IMR-90 (cell line): ENCODE data around the gene ZNF609. TPM values are rescaled to one million over a fixed set of nuclear protein-coding genes. Genes with fewer than 3 reads are reported as not detected.

Experiments used
- ATAC-seq: fragments of 200-7000 bp; cut with Tn5 transposase; 2 replicates; pipeline ENCODE4 v1.9.1; 2020; ENCODE audit warnings: low read depth, mild to moderate bottlenecking, moderate library complexity
- BruUV-seq: library from RNA; stranded (reverse); fragments of 400-500 nt; replicated peaks from 2 replicates; lab custom pipeline; 2021; lab: Mats Ljungman, UMichigan
- CTCF ChIA-PET: fragments of 300-600 bp; formaldehyde crosslinking; extraction: SDS; loops from one replicate; lab custom pipeline; 2021; ENCODE audit warnings: antibody characterized with exemption; lab: Yijun Ruan, JAX
- POLR2A ChIA-PET: fragments of 300-600 bp; sonication (Branson Sonifier 250); formaldehyde crosslinking; loops from one replicate; lab custom pipeline; 2022; ENCODE audit warnings: antibody characterized with exemption; ENCODE audit not compliant: unreplicated experiment; lab: Charles Lee
- DNase-seq: peaks from one replicate; pipeline ENCODE4 v3.0.0; 2013
- H2AFZ ChIP-seq: replicated peaks from 2 replicates; pipeline ENCODE3; 2013; ENCODE audit warnings: low read length, mild to moderate bottlenecking; ENCODE audit not compliant: poor library complexity
- H2AK5ac ChIP-seq: 2 replicates; pipeline ENCODE4 v1.6.1; 2013; ENCODE audit warnings: low read depth, low read length, inconsistent platforms
- H2AK9ac ChIP-seq: replicated peaks from 2 replicates; pipeline ENCODE3; 2013; ENCODE audit warnings: mild to moderate bottlenecking, low read depth, low read length, moderate library complexity; ENCODE audit not compliant: poor library complexity
- H2BK120ac ChIP-seq: 2 replicates; pipeline ENCODE4 v1.6.1; 2013; ENCODE audit warnings: low read depth, low read length, inconsistent platforms
- H2BK15ac ChIP-seq: 3 replicates; pipeline ENCODE4 v1.6.1; 2013; ENCODE audit warnings: low read depth, low read length, inconsistent platforms
- H2BK20ac ChIP-seq: 2 replicates; pipeline ENCODE4 v1.6.1; 2013; ENCODE audit warnings: low read depth, mild to moderate bottlenecking, inconsistent platforms, low read length, moderate library complexity
- H2BK5ac ChIP-seq: 2 replicates; pipeline ENCODE4 v1.6.1; 2013; ENCODE audit warnings: mild to moderate bottlenecking, low read depth, low read length, inconsistent platforms; ENCODE audit not compliant: poor library complexity, severe bottlenecking
- H3K14ac ChIP-seq: replicated peaks from 2 replicates; pipeline ENCODE4 v1.6.1; 2013; ENCODE audit warnings: low read depth, low read length, inconsistent platforms
- H3K18ac ChIP-seq: 2 replicates; pipeline ENCODE4 v1.6.1; 2013; ENCODE audit warnings: low read depth, low read length, control low read depth
- H3K23ac ChIP-seq: 2 replicates; pipeline ENCODE4 v1.6.1; 2013; ENCODE audit warnings: low read depth, low read length, inconsistent platforms
- H3K27ac ChIP-seq: 2 replicates; pipeline ENCODE4 v1.5.1; 2013; ENCODE audit warnings: mild to moderate bottlenecking, control low read depth, low read length; ENCODE audit not compliant: insufficient read depth
- H3K27me3 ChIP-seq: 2 replicates; pipeline ENCODE4 v1.6.1; 2013; ENCODE audit warnings: low read length; ENCODE audit not compliant: control insufficient read depth, insufficient read depth
- H3K36me3 ChIP-seq: 2 replicates; pipeline ENCODE4 v1.6.1; 2013; ENCODE audit warnings: low read length, mixed read lengths; ENCODE audit not compliant: control insufficient read depth, insufficient read depth
- H3K4ac ChIP-seq: 2 replicates; pipeline ENCODE4 v1.6.1; 2013; ENCODE audit warnings: low read depth, low read length, inconsistent platforms
- H3K4me1 ChIP-seq: 2 replicates; pipeline ENCODE4 v1.6.1; 2013; ENCODE audit warnings: low read length, mixed read lengths; ENCODE audit not compliant: control insufficient read depth, insufficient read depth
- H3K4me2 ChIP-seq: 2 replicates; pipeline ENCODE4 v1.6.1; 2013; ENCODE audit warnings: low read depth, mild to moderate bottlenecking, control low read depth, low read length, moderate library complexity
- H3K4me3 ChIP-seq: 2 replicates; pipeline ENCODE4 v1.5.1; 2013; ENCODE audit warnings: low read depth, mild to moderate bottlenecking, control low read depth, low read length, moderate library complexity; ENCODE audit not compliant: insufficient read depth
- H3K56ac ChIP-seq: 2 replicates; pipeline ENCODE4 v1.6.1; 2013; ENCODE audit warnings: low read length, inconsistent platforms; ENCODE audit not compliant: insufficient read depth; ENCODE audit errors: extremely low read depth
- H3K79me1 ChIP-seq, 2 experiments: 2 replicates each; pipeline ENCODE4 v1.6.1; 2013; ENCODE audit warnings: low read length in 2 of 2, inconsistent platforms in 1 of 2, low read depth in 1 of 2
- H3K9ac ChIP-seq: 2 replicates; pipeline ENCODE4 v1.6.1; 2013; ENCODE audit warnings: low read depth, low read length, control low read depth
- H3K9me1 ChIP-seq: 2 replicates; pipeline ENCODE4 v1.6.1; 2013; ENCODE audit warnings: low read length, inconsistent platforms; ENCODE audit not compliant: insufficient read depth
- H3K9me3 ChIP-seq: 2 replicates; pipeline ENCODE4 v1.6.1; 2013; ENCODE audit warnings: low read length; ENCODE audit not compliant: control insufficient read depth, insufficient read depth
- H4K20me1 ChIP-seq: 2 replicates; pipeline ENCODE4 v1.6.1; 2013; ENCODE audit warnings: low read length, inconsistent platforms; ENCODE audit not compliant: insufficient read depth
- H4K5ac ChIP-seq: 2 replicates; pipeline ENCODE4 v1.6.1; 2013; ENCODE audit warnings: mild to moderate bottlenecking, low read depth, low read length, control low read depth
- H4K8ac ChIP-seq, 2 experiments: 2 replicates each; pipeline ENCODE4 v1.6.1; 2013; ENCODE audit warnings: low read depth in 2 of 2, low read length in 2 of 2, control low read depth in 1 of 2, inconsistent platforms in 1 of 2
- H4K91ac ChIP-seq: 2 replicates; pipeline ENCODE4 v1.6.1; 2013; ENCODE audit warnings: low read depth, low read length, inconsistent platforms; ENCODE audit not compliant: insufficient read depth
- CHD1 ChIP-seq: IDR thresholded peaks from 2 replicates; pipeline ENCODE4 v1.6.1; 2012; ENCODE audit warnings: low read depth, low read length, improper control_type of control experiment
- POLR2A ChIP-seq: IDR thresholded peaks from 2 replicates; pipeline ENCODE4 v1.6.1; 2012; ENCODE audit warnings: mild to moderate bottlenecking, low read depth, low read length
- RCOR1 ChIP-seq: IDR thresholded peaks from 2 replicates; pipeline ENCODE4 v1.6.1; 2012; ENCODE audit warnings: mild to moderate bottlenecking, low read length, improper control_type of control experiment; ENCODE audit not compliant: insufficient replicate concordance
- RFX5 ChIP-seq: IDR thresholded peaks from 2 replicates; pipeline ENCODE4 v1.8.0; 2012; ENCODE audit warnings: low read depth, mild to moderate bottlenecking, low read length, moderate library complexity
- WGBS, 2 experiments: methylation state at CpG; one replicate each; pipeline versions ENCODE4 v1.1.5 to v1.1.7; 2013; ENCODE audit warnings: missing lambda C conversion rate in 2 of 2; ENCODE audit not compliant: insufficient read length in 1 of 2; ENCODE audit errors: extremely low coverage in 2 of 2; 5-methylcytosine and 5-hydroxymethylcytosine counted together
- dilution Hi-C: fragments of 300-500 bp; cut with HindIII; formaldehyde crosslinking; loops from one replicate; pipeline ENCODE4 v1.14.3; 2018; ENCODE audit warnings: low sequenced_read_pairs; ENCODE audit not compliant: unreplicated experiment
- in situ Hi-C: fragments of 300-500 bp; cut with MboI; formaldehyde crosslinking; loops from 3 replicates; pipeline ENCODE4 v1.14.3; 2019; ENCODE audit warnings: low sequenced_read_pairs, inconsistent platforms, mixed read lengths
- intact Hi-C: fragments of 100-400 bp; cut with micrococcal nuclease; formaldehyde crosslinking; loops from 2 replicates; pipeline ENCODE4 v1.10.0; 2022
- polyA plus RNA-seq, 3 experiments: library from polyadenylated mRNA; depleted of rRNA; stranded (reverse); fragments of >200 nt; gene quantifications; 2 replicates each; pipeline ENCODE4 v1.2.3, GENCODE V29; 2012; ENCODE audit warnings: low replicate concordance in 1 of 3
- total RNA-seq: library from RNA; depleted of rRNA; stranded (reverse); fragments of >200 nt; gene quantifications from 2 replicates; pipeline ENCODE4 v1.2.3, GENCODE V29; 2012
- TF ChIP-seq, protein P1 (sequence below): fragments of 150-350 bp; IDR thresholded peaks from 2 replicates; pipeline ENCODE4 v1.6.1; 2017; ENCODE audit warnings: mild to moderate bottlenecking, antibody characterized with exemption, low read length, low read depth
- TF ChIP-seq, protein P2 (sequence below): conservative IDR thresholded peaks from 2 replicates; pipeline ENCODE4 v1.5.1; 2012; ENCODE audit warnings: mild to moderate bottlenecking, low read depth, low read length, improper control_type of control experiment

Gene ZNF609
- total and polyA plus RNA-seq, 2 of the 4 experiments (the other 2 are of a cell fraction) = 10.4 to 12.5 TPM

GRCh38 chr15:64586259-64586870 is 126.0 kb downstream of the ZNF609 start:
- no peak overlapping the region for H2AK9ac ChIP-seq
- WGBS, 2 experiments = 93% methylated on average over 2 of the region's 12 CpGs; no CpG with 5 or more reads in 1 of the 2 experiments

More at GRCh38 chr15:64586259-64586870, 126.0 kb downstream of the ZNF609 start:
- DNase-seq (no peak), ATAC-seq (no peak)
- H3K56ac ChIP-seq = no peak overlapping the region
- no peak overlapping the region for H4K91ac ChIP-seq
- peaks cover 7% of the 10 kb centered on the region for H3K4me1 ChIP-seq
- H3K79me1 ChIP-seq = peaks cover 45 to 68% of the 10 kb centered on the region in 2 experiments
- H3K4ac ChIP-seq = no peak overlapping the region
- intact Hi-C loops = no loop called here
- H3K14ac ChIP-seq = no peak overlapping the region
- H2AK5ac ChIP-seq = no peak overlapping the region; the same call in 1 of the 2 replicates
- peaks cover 45% of the 10 kb centered on the region for H4K20me1 ChIP-seq
- H3K9me1 ChIP-seq = peaks cover 11% of the 10 kb centered on the region; the same call in 1 of the 2 replicates
- no peak overlapping the region for H2BK20ac ChIP-seq
- no peak overlapping the region for H2AFZ ChIP-seq
- H3K18ac ChIP-seq = no peak overlapping the region
- H2BK15ac ChIP-seq = no peak overlapping the region
- dilution Hi-C loops = no loop called here
- CTCF ChIA-PET = no interaction called here
- in situ Hi-C loops = no loop called here
- POLR2A ChIA-PET = no interaction called here
- no peak overlapping the region for H3K9ac ChIP-seq
- TF ChIP-seq, protein P1, sequence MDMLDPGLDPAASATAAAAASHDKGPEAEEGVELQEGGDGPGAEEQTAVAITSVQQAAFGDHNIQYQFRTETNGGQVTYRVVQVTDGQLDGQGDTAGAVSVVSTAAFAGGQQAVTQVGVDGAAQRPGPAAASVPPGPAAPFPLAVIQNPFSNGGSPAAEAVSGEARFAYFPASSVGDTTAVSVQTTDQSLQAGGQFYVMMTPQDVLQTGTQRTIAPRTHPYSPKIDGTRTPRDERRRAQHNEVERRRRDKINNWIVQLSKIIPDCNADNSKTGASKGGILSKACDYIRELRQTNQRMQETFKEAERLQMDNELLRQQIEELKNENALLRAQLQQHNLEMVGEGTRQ = no peak
- TF ChIP-seq RFX5 (no peak), POLR2A (no peak), CHD1 (no peak), RCOR1 (no peak)
- TF ChIP-seq, protein P2, sequence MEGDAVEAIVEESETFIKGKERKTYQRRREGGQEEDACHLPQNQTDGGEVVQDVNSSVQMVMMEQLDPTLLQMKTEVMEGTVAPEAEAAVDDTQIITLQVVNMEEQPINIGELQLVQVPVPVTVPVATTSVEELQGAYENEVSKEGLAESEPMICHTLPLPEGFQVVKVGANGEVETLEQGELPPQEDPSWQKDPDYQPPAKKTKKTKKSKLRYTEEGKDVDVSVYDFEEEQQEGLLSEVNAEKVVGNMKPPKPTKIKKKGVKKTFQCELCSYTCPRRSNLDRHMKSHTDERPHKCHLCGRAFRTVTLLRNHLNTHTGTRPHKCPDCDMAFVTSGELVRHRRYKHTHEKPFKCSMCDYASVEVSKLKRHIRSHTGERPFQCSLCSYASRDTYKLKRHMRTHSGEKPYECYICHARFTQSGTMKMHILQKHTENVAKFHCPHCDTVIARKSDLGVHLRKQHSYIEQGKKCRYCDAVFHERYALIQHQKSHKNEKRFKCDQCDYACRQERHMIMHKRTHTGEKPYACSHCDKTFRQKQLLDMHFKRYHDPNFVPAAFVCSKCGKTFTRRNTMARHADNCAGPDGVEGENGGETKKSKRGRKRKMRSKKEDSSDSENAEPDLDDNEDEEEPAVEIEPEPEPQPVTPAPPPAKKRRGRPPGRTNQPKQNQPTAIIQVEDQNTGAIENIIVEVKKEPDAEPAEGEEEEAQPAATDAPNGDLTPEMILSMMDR = no peak
- no TSS peak for BruUV-seq
- H3K27me3 ChIP-seq = no peaks in the 10 kb centered on the region
- H3K4me3 ChIP-seq = no peak overlapping the region
- no peaks in the 10 kb centered on the region for H3K36me3 ChIP-seq
- peak overlapping the region; percentile 28; the same call in 1 of the 2 replicates for H3K23ac ChIP-seq
- H3K4me2 ChIP-seq = no peak overlapping the region
- H2BK120ac ChIP-seq = no peak overlapping the region
- H4K8ac ChIP-seq = no peak overlapping the region
- H3K27ac ChIP-seq = no peak overlapping the region
- peaks cover 2% of the 10 kb centered on the region for H3K9me3 ChIP-seq
- no peak overlapping the region for H2BK5ac ChIP-seq
- H4K5ac ChIP-seq = no peak overlapping the region
